K562 (cell line): ENCODE results near the gene ARHGAP23. TPM values are rescaled to one million over a fixed set of nuclear protein-coding genes. Genes with fewer than 3 reads are reported as not detected.
A peak's percentile ranks its signal among the peaks of the same experiment; 100 is the strongest.
"Not testable (repeated sequence)": the region's sequence is repeated elsewhere in the genome, so short reads cannot be mapped to it uniquely, and the experiment has no call there.

ENCODE experiments used
- ATAC-seq: fragments of 200-7000 bp; cut with Tn5 transposase; 3 replicates; pipeline ENCODE4 v1.9.1; 2020; ENCODE audit warnings: moderate library complexity
- BruUV-seq: library from RNA; stranded (reverse); fragments of 400-500 nt; replicated peaks from 2 replicates; lab custom pipeline; 2021; lab: Mats Ljungman, UMichigan
- CTCF ChIA-PET: fragments of 300-600 bp; formaldehyde crosslinking; extraction: SDS; loops from one replicate; lab custom pipeline; 2021; ENCODE audit warnings: low intra/inter-chr PET ratio; lab: Yijun Ruan, JAX
- POLR2A ChIA-PET: fragments of 300-600, 350-650 bp; sonication (Branson Sonifier 250); formaldehyde crosslinking; extraction: SDS; loops from one replicate; lab custom pipeline; 2021; ENCODE audit warnings: antibody characterized with exemption, inconsistent platforms; lab: Yijun Ruan, JAX
- DNase-seq, 4 experiments: peaks; one replicate each; pipeline versions ENCODE4 v3.0.0 to v3.0.0-alpha.2; 2011 to 2018; ENCODE audit warnings: low spot score in 3 of 4, mixed read lengths in 3 of 4; ENCODE audit errors: extremely low read depth in 1 of 4
- FAIRE-seq: peaks from 2 replicates; lab custom pipeline; 2011; peaks lifted over from hg19 to GRCh38; lab: Jason Lieb, UNC
- H2AFZ ChIP-seq: 2 replicates; pipeline ENCODE4 v1.6.0; 2011; ENCODE audit warnings: low read depth, low read length, control low read depth, inconsistent platforms
- H3K27ac ChIP-seq: fragments of 200-600 bp; 3 replicates; pipeline ENCODE4 v1.8.0; 2011; ENCODE audit warnings: low read depth, mild to moderate bottlenecking, control low read depth, inconsistent platforms, low read length, moderate library complexity, mixed read lengths; ENCODE audit errors: extremely low read depth
- H3K27me3 ChIP-seq, 2 experiments: fragments of 300-600 bp in 1 of 2; 2 replicates in 1 of 2; 3 replicates in 1 of 2; pipeline versions ENCODE4 v1.6.0 to v1.8.0; 2011; ENCODE audit warnings: inconsistent platforms in 2 of 2, low read length in 2 of 2, mild to moderate bottlenecking in 1 of 2, mixed read lengths in 1 of 2, moderate library complexity in 1 of 2; ENCODE audit not compliant: control insufficient read depth in 2 of 2, insufficient read depth in 2 of 2
- H3K36me3 ChIP-seq: fragments of 300-600 bp; 3 replicates; pipeline ENCODE4 v1.8.0; 2011; ENCODE audit warnings: mild to moderate bottlenecking, low read length, inconsistent platforms; ENCODE audit not compliant: control insufficient read depth, insufficient read depth
- H3K4me1 ChIP-seq, 2 experiments: fragments of 200-600 bp in 1 of 2; replicated peaks in 1 of 2; 2 replicates in 1 of 2; 3 replicates in 1 of 2; pipeline versions ENCODE4 v1.5.1 to v1.8.0; 2011; ENCODE audit warnings: inconsistent platforms in 2 of 2, low read length in 2 of 2, mild to moderate bottlenecking in 1 of 2, mixed read lengths in 1 of 2, moderate library complexity in 1 of 2; ENCODE audit not compliant: control insufficient read depth in 2 of 2, insufficient read depth in 2 of 2
- H3K4me2 ChIP-seq: 2 replicates; pipeline ENCODE4 v1.6.1; 2011; ENCODE audit warnings: low read length, control low read depth, inconsistent platforms, mixed read lengths; ENCODE audit not compliant: insufficient read depth
- H3K4me3 ChIP-seq: fragments of 200-600 bp; sonication (generic), shearing (Covaris generic); 2 replicates; pipeline ENCODE4 v1.5.1; 2016; ENCODE audit warnings: control low read depth, inconsistent platforms
- H3K79me2 ChIP-seq: fragments of 200-600 bp; 3 replicates; pipeline ENCODE4 v1.8.0; 2011; ENCODE audit warnings: low read length, inconsistent platforms; ENCODE audit not compliant: control insufficient read depth, insufficient read depth
- H3K9ac ChIP-seq, 2 experiments: 2 replicates each; pipeline versions ENCODE4 v1.6.0 to v1.6.1; 2011; ENCODE audit warnings: low read depth in 2 of 2, low read length in 2 of 2, control low read depth in 1 of 2, inconsistent platforms in 1 of 2, mild to moderate bottlenecking in 1 of 2, mixed read lengths in 1 of 2; ENCODE audit not compliant: insufficient read depth in 1 of 2
- H3K9me1 ChIP-seq: one replicate; pipeline ENCODE4 v1.6.0; 2011; ENCODE audit warnings: inconsistent platforms, mild to moderate bottlenecking, low read length, moderate library complexity; ENCODE audit not compliant: control insufficient read depth, insufficient read depth
- H3K9me3 ChIP-seq: replicated peaks from 2 replicates; pipeline ENCODE4 v1.5.1; 2011; ENCODE audit warnings: low read depth, low read length, inconsistent platforms; ENCODE audit not compliant: control insufficient read depth, insufficient read depth
- H4K20me1 ChIP-seq: replicated peaks from 2 replicates; pipeline ENCODE4 v1.6.1; 2011; ENCODE audit warnings: low read length, inconsistent platforms, mixed read lengths; ENCODE audit not compliant: control insufficient read depth, insufficient read depth
- WGBS: fragments of 100-300 bp; shearing (Covaris generic); methylation state at CpG from one replicate; pipeline ENCODE4 v1.1.6; 2016; ENCODE audit warnings: low coverage, mixed read lengths; ENCODE audit not compliant: insufficient coverage; ENCODE audit errors: missing lambda C conversion rate; 5-methylcytosine and 5-hydroxymethylcytosine counted together
- in situ Hi-C: fragments of 300-500 bp; cut with MboI; formaldehyde crosslinking; loops from 4 replicates; pipeline ENCODE4 v1.15.0; 2018; ENCODE audit warnings: inconsistent platforms, mixed read lengths
- intact Hi-C: fragments of 100-400 bp; cut with micrococcal nuclease; formaldehyde crosslinking; loops from 2 replicates; pipeline ENCODE4 v1.14.2; 2022
- polyA plus RNA-seq, 8 experiments: library from polyadenylated mRNA; depleted of rRNA in 4 of 8; stranded (reverse) in 5 of 8; unstranded in 3 of 8; fragments of >200 nt; fragmentation: Nextera tagmentation in 2 of 8; fragmentation: Illumina TruSeq in 1 of 8; extraction: Ambion mirVana in 2 of 8; extraction: Trizol in 1 of 8; gene quantifications; 2 replicates each; pipeline versions ENCODE4 v1.2.1 to v1.2.3, GENCODE V29; 2011 to 2014; ENCODE audit warnings: inconsistent platforms in 1 of 8, missing spikeins in 1 of 8
- total RNA-seq, 7 experiments: library from RNA; depleted of rRNA in 6 of 7; stranded (reverse); fragments of >200 nt in 6 of 7; fragmentation: Illumina TruSeq in 2 of 7; extraction: Trizol in 2 of 7; gene quantifications; 2 replicates each; pipeline versions ENCODE4 v1.2.1 to v1.2.3, GENCODE V29; 2011 to 2021; ENCODE audit warnings: low replicate concordance in 1 of 7
- TF ChIP-seq, protein P1 (sequence below), 3 experiments: IDR thresholded peaks in 2 of 3; conservative IDR thresholded peaks in 1 of 3; 2 replicates each; pipeline ENCODE4 v1.5.1; 2011 to 2012; ENCODE audit warnings: low read length in 3 of 3, mild to moderate bottlenecking in 3 of 3, control low read depth in 2 of 3, improper control_type of control experiment in 1 of 3, inconsistent platforms in 1 of 3, low read depth in 1 of 3, mixed read lengths in 1 of 3, moderate library complexity in 1 of 3; ENCODE audit not compliant: insufficient read depth in 2 of 3

The ARHGAP23 gene
- total and polyA plus RNA-seq, 9 of the 15 experiments (the other 6 are each of a cell fraction or from before 2014, with no cell fraction given), result 0.01 to 2.7 (median 0.70) TPM

DNA sequence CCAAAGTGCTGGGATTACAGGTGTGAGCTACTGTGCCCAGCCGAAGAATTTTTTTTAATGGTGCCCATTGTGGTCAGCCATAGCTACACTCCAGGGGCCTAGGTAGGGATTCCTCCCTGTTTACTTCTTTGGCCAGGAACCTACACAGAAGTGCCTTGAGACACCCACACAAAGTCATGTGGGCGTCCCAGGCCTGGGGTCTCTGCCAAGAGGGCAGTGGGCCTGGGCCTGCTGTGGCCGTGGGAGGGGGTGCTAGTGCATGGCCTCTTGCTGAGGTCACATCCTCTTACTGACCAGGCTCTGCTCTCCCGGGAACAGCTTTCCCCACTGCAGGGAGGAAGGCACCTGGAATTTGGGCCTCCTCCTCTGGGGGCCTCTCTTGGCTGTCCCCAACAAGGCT lies 50.4 kb downstream of the ARHGAP23 start:
- H2AFZ ChIP-seq, H3K9me3 ChIP-seq, FAIRE-seq, H3K4me1 ChIP-seq, DNase-seq, H3K27ac ChIP-seq, H3K36me3 ChIP-seq, BruUV-seq, H3K4me3 ChIP-seq, intact Hi-C loops, H3K4me2 ChIP-seq, H4K20me1 ChIP-seq, POLR2A ChIA-PET, H3K27me3 ChIP-seq, H3K9me1 ChIP-seq, CTCF ChIA-PET, H3K9ac ChIP-seq, ATAC-seq, H3K79me2 ChIP-seq: not testable (repeated sequence)
- 38% methylated on average over 4 of the region's 4 CpGs for WGBS
- in situ Hi-C loops, result loop anchor here (10.0 kb wide), 1 partner anchor 134 kb away; the partner anchor contains the start of gene GPR179

DNA sequence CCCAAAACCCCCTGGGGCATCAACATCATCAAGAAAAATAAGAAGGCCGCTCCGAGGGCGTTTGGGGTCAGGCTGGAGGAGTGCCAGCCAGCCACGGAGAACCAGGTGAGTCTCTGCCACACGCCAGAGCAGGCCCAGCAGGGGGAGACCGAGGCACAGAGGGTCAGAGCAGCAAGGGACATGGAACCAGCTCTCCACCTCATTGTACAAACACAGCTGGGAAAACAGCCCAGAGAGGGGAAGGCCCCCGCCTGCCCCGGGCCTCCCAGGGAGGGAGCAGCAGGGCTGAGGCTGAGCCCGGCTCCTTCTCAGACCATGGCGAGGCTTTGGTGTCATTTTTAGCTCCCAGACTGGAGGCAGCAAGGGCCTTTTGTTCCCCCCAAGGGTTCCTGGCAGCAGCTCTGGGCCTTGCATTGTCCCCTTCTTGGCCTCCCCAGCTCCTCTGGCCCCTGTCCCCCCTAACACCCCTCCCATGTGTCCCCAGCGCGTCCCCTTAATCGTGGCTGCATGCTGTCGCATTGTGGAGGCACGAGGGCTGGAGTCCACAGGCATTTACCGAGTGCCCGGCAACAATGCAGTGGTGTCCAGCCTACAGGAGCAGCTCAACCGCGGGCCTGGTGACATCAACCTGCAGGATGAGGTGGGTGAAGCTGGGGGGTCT lies 53.9 kb downstream of the ARHGAP23 start:
- H3K27me3 ChIP-seq, result peaks cover 0 to 16% of the 10 kb centered on the region in 2 experiments; a peak in 2 of 5 replicates
- ATAC-seq, H3K9ac ChIP-seq, H3K36me3 ChIP-seq, H3K4me3 ChIP-seq, H2AFZ ChIP-seq, H4K20me1 ChIP-seq, H3K9me3 ChIP-seq, H3K4me2 ChIP-seq, H3K4me1 ChIP-seq, DNase-seq, CTCF ChIA-PET, H3K27ac ChIP-seq, intact Hi-C loops, POLR2A ChIA-PET, H3K79me2 ChIP-seq, H3K9me1 ChIP-seq, FAIRE-seq, BruUV-seq: not testable (repeated sequence)
- TF ChIP-seq, protein P1, sequence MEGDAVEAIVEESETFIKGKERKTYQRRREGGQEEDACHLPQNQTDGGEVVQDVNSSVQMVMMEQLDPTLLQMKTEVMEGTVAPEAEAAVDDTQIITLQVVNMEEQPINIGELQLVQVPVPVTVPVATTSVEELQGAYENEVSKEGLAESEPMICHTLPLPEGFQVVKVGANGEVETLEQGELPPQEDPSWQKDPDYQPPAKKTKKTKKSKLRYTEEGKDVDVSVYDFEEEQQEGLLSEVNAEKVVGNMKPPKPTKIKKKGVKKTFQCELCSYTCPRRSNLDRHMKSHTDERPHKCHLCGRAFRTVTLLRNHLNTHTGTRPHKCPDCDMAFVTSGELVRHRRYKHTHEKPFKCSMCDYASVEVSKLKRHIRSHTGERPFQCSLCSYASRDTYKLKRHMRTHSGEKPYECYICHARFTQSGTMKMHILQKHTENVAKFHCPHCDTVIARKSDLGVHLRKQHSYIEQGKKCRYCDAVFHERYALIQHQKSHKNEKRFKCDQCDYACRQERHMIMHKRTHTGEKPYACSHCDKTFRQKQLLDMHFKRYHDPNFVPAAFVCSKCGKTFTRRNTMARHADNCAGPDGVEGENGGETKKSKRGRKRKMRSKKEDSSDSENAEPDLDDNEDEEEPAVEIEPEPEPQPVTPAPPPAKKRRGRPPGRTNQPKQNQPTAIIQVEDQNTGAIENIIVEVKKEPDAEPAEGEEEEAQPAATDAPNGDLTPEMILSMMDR (IDR thresholded peaks at IDR 0.05 in 2 of 3, conservative IDR thresholded peaks at IDR 0.05 in 1 of 3; ENCODE audit: insufficient read depth in 2 of 3, low read depth in 1 of 3, low read length in 3 of 3), result 0 out of 6 replicates have a peak, but pooled peaks of 1 of the 3 experiments have one; percentile 5
- in situ Hi-C loops, result loop anchor here (5.0 kb wide), 1 partner anchor 40 kb away; no protein-coding TSS in a partner anchor
- WGBS, result 8% methylated on average over 16 of the region's 19 CpGs

DNA sequence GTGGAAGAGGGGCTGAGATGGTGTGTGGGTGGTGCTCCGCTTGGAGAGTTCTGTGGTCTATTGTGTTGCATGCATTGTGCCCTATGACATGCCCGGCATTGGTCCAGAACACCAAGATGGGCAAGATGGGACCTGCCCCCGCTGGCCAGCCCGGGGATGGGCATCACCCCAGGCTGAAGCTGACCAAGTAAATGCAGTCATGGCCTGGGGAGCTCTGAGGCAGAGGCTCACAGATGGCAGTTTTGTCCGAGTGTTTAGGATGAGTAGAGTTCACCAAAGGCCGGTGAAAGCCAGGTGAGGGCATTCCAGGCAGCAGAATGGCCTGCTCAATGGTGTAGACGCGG lies 54.4 kb downstream of the ARHGAP23 start:
- H3K36me3 ChIP-seq, DNase-seq, H3K79me2 ChIP-seq, H4K20me1 ChIP-seq, POLR2A ChIA-PET, FAIRE-seq, BruUV-seq, H3K9me1 ChIP-seq, H3K9ac ChIP-seq, ATAC-seq, H3K4me2 ChIP-seq, H3K27ac ChIP-seq, H3K9me3 ChIP-seq, H3K4me1 ChIP-seq, H3K4me3 ChIP-seq, intact Hi-C loops, CTCF ChIA-PET, H2AFZ ChIP-seq: not testable (repeated sequence)
- in situ Hi-C loops, result loop anchor here (5.0 kb wide), 1 partner anchor 40 kb away; no protein-coding TSS in a partner anchor
- WGBS, result 15% methylated on average over 8 of the region's 8 CpGs
- H3K27me3 ChIP-seq, result peaks cover 0 to 16% of the 10 kb centered on the region in 2 experiments; a peak in 2 of 5 replicates
